ENCODE results near the gene TRNT1. TPM values are rescaled to one million over a fixed set of nuclear protein-coding genes. Genes with fewer than 3 reads are reported as not detected.

The TRNT1 gene
- total RNA-seq, 1 experiment from 2014 or later, result 21.4 TPM

- Histone ChIP-seq H2AFZ (ENCODE audit: low read depth, low read length, poor library complexity, severe bottlenecking) (no peak overlapping the region), H3K4me3 (replicated peaks in 1 of 2; ENCODE audit: low read depth in 1 of 2, low read length in 2 of 2) (no peak overlapping the region), H3K9me2 (ENCODE audit: insufficient read depth) (no peaks in the 10 kb centered on the region), H3K79me2 (ENCODE audit: insufficient read depth, low read length) (no peaks in the 10 kb centered on the region), H3K4me1 (ENCODE audit: control insufficient read depth in 1 of 2, insufficient read depth in 2 of 2, low read length in 2 of 2) (no peaks in the 10 kb centered on the region), H3K27ac (ENCODE audit: low read depth, low read length) (no peak overlapping the region), H3K9me3 (ENCODE audit: control insufficient read depth in 1 of 2, insufficient read depth in 1 of 2, low read depth in 1 of 2, low read length in 2 of 2) (no peaks in the 10 kb centered on the region), H3K36me3 (ENCODE audit: control insufficient read depth in 1 of 2, insufficient read depth in 2 of 2, low read length in 2 of 2) (no peaks in the 10 kb centered on the region), H3K9ac (ENCODE audit: low read length) (no peak overlapping the region), H3K27me3 (ENCODE audit: insufficient read depth, low read length) (peaks cover 23% of the 10 kb centered on the region), H3K4me2 (ENCODE audit: low read length) (no peak overlapping the region), H4K20me1 (ENCODE audit: insufficient read depth) (no peaks in the 10 kb centered on the region)
- POLR2A ChIA-PET, result no interaction called here
- CTCF ChIA-PET, result no interaction called here
- intact Hi-C loops (cut with micrococcal nuclease), result no loop called here
- no peak for TF ChIP-seq REST (IDR thresholded peaks at IDR 0.05; ENCODE audit: low read depth)
- TF ChIP-seq EGR1 (IDR thresholded peaks at IDR 0.05; ENCODE audit: low read depth), result no peak
- TF ChIP-seq CTCF (IDR thresholded peaks at IDR 0.05 in 2 of 3, conservative IDR thresholded peaks at IDR 0.05 in 1 of 3; ENCODE audit: borderline replicate concordance in 1 of 3, insufficient read depth in 1 of 3, low read depth in 2 of 3, low read length in 2 of 3), result no peak
- TF ChIP-seq SRF (IDR thresholded peaks at IDR 0.05; ENCODE audit: low read depth), result no peak
- TF ChIP-seq ZFX (IDR thresholded peaks at IDR 0.05), result no peak
- no peak for TF ChIP-seq ELF1 (IDR thresholded peaks at IDR 0.05; ENCODE audit: borderline replicate concordance, low read depth)
- no peak for TF ChIP-seq FOSL1 (IDR thresholded peaks at IDR 0.05; ENCODE audit: low read depth)
- TF ChIP-seq ZNF274 (IDR thresholded peaks at IDR 0.05; ENCODE audit: low read depth, low read length), result no peak
- TF ChIP-seq YY1 (IDR thresholded peaks at IDR 0.05; ENCODE audit: extremely low read depth, insufficient replicate concordance, low read depth, low read length), result no peak
- TF ChIP-seq RAD21 (IDR thresholded peaks at IDR 0.05; ENCODE audit: low read depth), result no peak
- no peak for TF ChIP-seq CEBPB (IDR thresholded peaks at IDR 0.05; ENCODE audit: low read depth)
- no peak for TF ChIP-seq POLR2AphosphoS5 (IDR thresholded peaks at IDR 0.05; ENCODE audit: low read depth, low read length)
- no peak for TF ChIP-seq JUND (IDR thresholded peaks at IDR 0.05)
- TF ChIP-seq SIN3A (IDR thresholded peaks at IDR 0.05; ENCODE audit: low read depth), result no peak
- TF ChIP-seq ATF3 (IDR thresholded peaks at IDR 0.05), result no peak
- no peak for TF ChIP-seq SP1 (IDR thresholded peaks at IDR 0.05; ENCODE audit: low read depth)
- DNase-seq (ENCODE audit: low read depth, low spot score) (no peak), ATAC-seq (no peak)
- RAD21 ChIA-PET (ENCODE audit: low non-redundant PET in 1 of 2, low total read pairs in 2 of 2, uncharacterized antibody in 2 of 2, unreplicated experiment in 2 of 2), result no interaction called here
- BruUV-seq (replicated peaks), result no TSS peak
Measured at GRCh38 chr3:3082234-3082924, 44.4 kb upstream of the TRNT1 start.
